ENCODE measurements around the gene JAKMIP2.

DNA sequence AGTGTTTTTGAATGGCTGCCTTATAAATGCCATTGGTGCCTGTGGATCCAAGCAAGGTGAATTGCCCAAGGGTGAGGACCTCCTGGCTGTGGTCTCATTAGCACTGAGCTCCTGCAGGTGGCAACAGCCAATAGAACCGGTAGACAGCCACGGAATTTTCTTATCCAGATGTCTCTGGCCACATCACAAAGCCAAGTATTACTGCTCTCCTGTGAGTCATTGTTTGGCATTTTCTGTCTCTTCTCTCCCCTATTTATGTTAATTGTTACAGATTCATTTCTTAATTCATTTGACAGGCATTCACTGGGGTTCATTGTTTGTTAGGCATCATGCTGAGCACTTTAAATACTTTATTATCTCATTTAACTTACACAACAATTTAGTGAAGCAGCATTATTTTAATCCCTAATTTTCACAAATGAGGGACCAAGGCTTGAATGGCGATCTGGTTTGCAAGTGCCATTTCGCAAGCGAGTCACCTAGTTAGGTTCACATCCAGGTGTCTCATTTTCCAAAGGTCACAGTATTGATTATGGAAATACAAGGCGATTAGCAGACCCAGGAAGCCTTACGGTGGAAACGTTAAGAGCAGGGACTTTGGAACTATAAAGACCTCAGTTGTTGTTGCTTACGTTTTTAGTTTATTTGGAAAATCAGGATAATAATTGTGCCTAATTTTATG is 214.5 kb downstream of the JAKMIP2 start:
- TF ChIP-seq, protein P1, sequence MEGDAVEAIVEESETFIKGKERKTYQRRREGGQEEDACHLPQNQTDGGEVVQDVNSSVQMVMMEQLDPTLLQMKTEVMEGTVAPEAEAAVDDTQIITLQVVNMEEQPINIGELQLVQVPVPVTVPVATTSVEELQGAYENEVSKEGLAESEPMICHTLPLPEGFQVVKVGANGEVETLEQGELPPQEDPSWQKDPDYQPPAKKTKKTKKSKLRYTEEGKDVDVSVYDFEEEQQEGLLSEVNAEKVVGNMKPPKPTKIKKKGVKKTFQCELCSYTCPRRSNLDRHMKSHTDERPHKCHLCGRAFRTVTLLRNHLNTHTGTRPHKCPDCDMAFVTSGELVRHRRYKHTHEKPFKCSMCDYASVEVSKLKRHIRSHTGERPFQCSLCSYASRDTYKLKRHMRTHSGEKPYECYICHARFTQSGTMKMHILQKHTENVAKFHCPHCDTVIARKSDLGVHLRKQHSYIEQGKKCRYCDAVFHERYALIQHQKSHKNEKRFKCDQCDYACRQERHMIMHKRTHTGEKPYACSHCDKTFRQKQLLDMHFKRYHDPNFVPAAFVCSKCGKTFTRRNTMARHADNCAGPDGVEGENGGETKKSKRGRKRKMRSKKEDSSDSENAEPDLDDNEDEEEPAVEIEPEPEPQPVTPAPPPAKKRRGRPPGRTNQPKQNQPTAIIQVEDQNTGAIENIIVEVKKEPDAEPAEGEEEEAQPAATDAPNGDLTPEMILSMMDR (IDR thresholded peaks at IDR 0.05 in 8 of 11, conservative IDR thresholded peaks at IDR 0.05 in 3 of 11): no peak
- TF ChIP-seq POLR2AphosphoS5 (IDR thresholded peaks at IDR 0.05): no peak

Measured in spleen (tissue), 7 donors.